ENCODE measurements around the gene CTRL.

GRCh38 chr16:67909056-67909742 is 22.5 kb downstream of the CTRL start:
- TF ChIP-seq CTCF (IDR thresholded peaks at IDR 0.05) = no peak
- no peak for TF ChIP-seq POLR2A (IDR thresholded peaks at IDR 0.05)
- TF ChIP-seq EP300 (IDR thresholded peaks at IDR 0.05) = no peak

Measured in ovary (tissue), 3 donors.